Caco-2 (cell line): ENCODE results near the gene DNAH1. TPM values are rescaled to one million over a fixed set of nuclear protein-coding genes. Genes with fewer than 3 reads are reported as not detected.

Experiments
- BruUV-seq: library from RNA; stranded (reverse); fragments of 400-500 nt; replicated peaks from 2 replicates; lab custom pipeline; 2021; lab: Mats Ljungman, UMichigan
- CTCF ChIA-PET: fragments of 300-600 bp; sonication (Branson Sonifier 250); formaldehyde crosslinking; loops from one replicate; lab custom pipeline; 2022; ENCODE audit warnings: antibody characterized with exemption; lab: Charles Lee
- POLR2A ChIA-PET: fragments of 300-600 bp; sonication (Branson Sonifier 250); formaldehyde crosslinking; loops from one replicate; lab custom pipeline; 2022; ENCODE audit warnings: antibody characterized with exemption; lab: Charles Lee
- DNase-seq, 2 experiments: peaks; one replicate each; pipeline versions ENCODE4 v3.0.0 to v3.0.0-alpha.2; 2020 to 2022
- H3K27me3 ChIP-seq: replicated peaks from 2 replicates; pipeline ENCODE4 v1.6.0; 2011; ENCODE audit warnings: low read length; ENCODE audit not compliant: control insufficient read depth, insufficient read depth
- H3K36me3 ChIP-seq: 2 replicates; pipeline ENCODE4 v1.5.1; 2011; ENCODE audit warnings: low read length; ENCODE audit not compliant: control insufficient read depth, insufficient read depth
- H3K4me1 ChIP-seq: fragments of 250-450 bp; sonication (Bioruptor Pico); 2 replicates; pipeline ENCODE4 v1.5.1; 2020; ENCODE audit warnings: mild to moderate bottlenecking
- H3K4me3 ChIP-seq: 2 replicates; pipeline ENCODE4 v1.5.1; 2011; ENCODE audit warnings: low read depth, mild to moderate bottlenecking, control low read depth, low read length
- H3K9me3 ChIP-seq: fragments of 250-450 bp; sonication (Bioruptor Pico); 2 replicates; pipeline ENCODE4 v1.5.1; 2020; ENCODE audit warnings: mild to moderate bottlenecking, moderate library complexity
- H3K27ac Mint-ChIP-seq: one replicate; pipeline ENCODE4 v1.8.0; 2022; ENCODE audit warnings: mixed read lengths; ENCODE audit not compliant: unreplicated experiment
- H3K27me3 Mint-ChIP-seq: one replicate; pipeline ENCODE4 v1.8.0; 2022; ENCODE audit warnings: mixed read lengths; ENCODE audit not compliant: insufficient read depth, unreplicated experiment
- H3K36me3 Mint-ChIP-seq: one replicate; pipeline ENCODE4 v1.8.0; 2022; ENCODE audit warnings: mild to moderate bottlenecking, mixed read lengths; ENCODE audit not compliant: insufficient read depth, unreplicated experiment
- H3K4me1 Mint-ChIP-seq: one replicate; pipeline ENCODE4 v1.8.0; 2022; ENCODE audit warnings: low read depth, mixed read lengths; ENCODE audit not compliant: unreplicated experiment
- H3K4me3 Mint-ChIP-seq: one replicate; pipeline ENCODE4 v1.8.0; 2022; ENCODE audit warnings: mild to moderate bottlenecking, moderate library complexity, mixed read lengths; ENCODE audit not compliant: unreplicated experiment
- H3K9me3 Mint-ChIP-seq: one replicate; pipeline ENCODE4 v1.8.0; 2022; ENCODE audit warnings: mixed read lengths; ENCODE audit not compliant: unreplicated experiment
- intact Hi-C: fragments of 100-400 bp; cut with micrococcal nuclease; formaldehyde crosslinking; loops from one replicate; pipeline ENCODE4 v1.10.0; 2022; ENCODE audit not compliant: unreplicated experiment
- total RNA-seq: library from RNA; stranded (reverse); gene quantifications from 2 replicates; pipeline ENCODE4 v1.2.3, GENCODE V29; 2022
- TF ChIP-seq, protein P1 (sequence below), 2 experiments: fragments of 200-600 bp in 1 of 2; IDR thresholded peaks; 1 replicate in 1 of 2; 2 replicates in 1 of 2; pipeline versions ENCODE4 v1.5.1 to v1.8.0; 2011 to 2022; ENCODE audit warnings: antibody characterized with exemption in 1 of 2, control low read depth in 1 of 2, inconsistent platforms in 1 of 2, low read depth in 1 of 2, low read length in 1 of 2, mild to moderate bottlenecking in 1 of 2, moderate library complexity in 1 of 2; ENCODE audit not compliant: insufficient read depth in 1 of 2, severe bottlenecking in 1 of 2, unreplicated experiment in 1 of 2

DNAH1 gene
- total RNA-seq, 1 experiment from 2014 or later = 4.1 TPM

DNA sequence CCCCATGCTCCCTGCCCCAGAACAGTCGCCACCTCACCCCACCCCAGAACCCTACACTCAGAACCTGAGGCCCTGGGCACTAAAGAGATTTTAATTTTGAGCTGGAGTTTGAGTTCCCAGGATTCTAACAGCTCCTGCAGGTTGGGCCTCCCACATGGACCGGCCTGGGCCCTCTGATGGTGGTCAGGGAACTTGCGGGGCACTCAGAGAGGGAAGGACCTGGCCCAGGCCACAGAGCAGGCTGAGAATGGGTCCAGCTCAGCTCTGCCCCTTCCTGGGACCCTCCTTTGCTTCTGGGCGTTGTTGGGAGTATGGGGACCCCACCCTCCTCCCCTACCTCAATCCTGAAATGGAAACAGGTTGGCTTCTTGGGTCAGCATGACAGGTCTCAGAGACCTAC, 129.9 kb downstream of the DNAH1 start:
- ChIA-PET CTCF (interaction anchor here (0.8 to 3.5 kb wide), 6 partner anchors 21 to 463 kb away, joined by 3 to 29 read pairs (median 4); no protein-coding TSS in a partner anchor), POLR2A (no interaction called here)
- Mint-ChIP-seq H3K9me3 (no peaks in the 10 kb centered on the region), H3K4me3 (no peak overlapping the region), H3K36me3 (peaks cover 6% of the 10 kb centered on the region), H3K27me3 (no peaks in the 10 kb centered on the region), H3K27ac (no peak overlapping the region), H3K4me1 (peaks cover 12% of the 10 kb centered on the region)
- H3K36me3 ChIP-seq = no peaks in the 10 kb centered on the region
- H3K4me1 ChIP-seq = peaks cover 20% of the 10 kb centered on the region
- no peaks in the 10 kb centered on the region for H3K27me3 ChIP-seq
- no peak overlapping the region for H3K4me3 ChIP-seq
- BruUV-seq = no TSS peak
- no peak for DNase-seq
- intact Hi-C loops = no loop called here
- H3K9me3 ChIP-seq = no peaks in the 10 kb centered on the region
- TF ChIP-seq, protein P1, sequence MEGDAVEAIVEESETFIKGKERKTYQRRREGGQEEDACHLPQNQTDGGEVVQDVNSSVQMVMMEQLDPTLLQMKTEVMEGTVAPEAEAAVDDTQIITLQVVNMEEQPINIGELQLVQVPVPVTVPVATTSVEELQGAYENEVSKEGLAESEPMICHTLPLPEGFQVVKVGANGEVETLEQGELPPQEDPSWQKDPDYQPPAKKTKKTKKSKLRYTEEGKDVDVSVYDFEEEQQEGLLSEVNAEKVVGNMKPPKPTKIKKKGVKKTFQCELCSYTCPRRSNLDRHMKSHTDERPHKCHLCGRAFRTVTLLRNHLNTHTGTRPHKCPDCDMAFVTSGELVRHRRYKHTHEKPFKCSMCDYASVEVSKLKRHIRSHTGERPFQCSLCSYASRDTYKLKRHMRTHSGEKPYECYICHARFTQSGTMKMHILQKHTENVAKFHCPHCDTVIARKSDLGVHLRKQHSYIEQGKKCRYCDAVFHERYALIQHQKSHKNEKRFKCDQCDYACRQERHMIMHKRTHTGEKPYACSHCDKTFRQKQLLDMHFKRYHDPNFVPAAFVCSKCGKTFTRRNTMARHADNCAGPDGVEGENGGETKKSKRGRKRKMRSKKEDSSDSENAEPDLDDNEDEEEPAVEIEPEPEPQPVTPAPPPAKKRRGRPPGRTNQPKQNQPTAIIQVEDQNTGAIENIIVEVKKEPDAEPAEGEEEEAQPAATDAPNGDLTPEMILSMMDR (IDR thresholded peaks at IDR 0.05; ENCODE audit: insufficient read depth in 1 of 2, low read depth in 1 of 2, low read length in 1 of 2, severe bottlenecking in 1 of 2, unreplicated experiment in 1 of 2) = no peak

DNA sequence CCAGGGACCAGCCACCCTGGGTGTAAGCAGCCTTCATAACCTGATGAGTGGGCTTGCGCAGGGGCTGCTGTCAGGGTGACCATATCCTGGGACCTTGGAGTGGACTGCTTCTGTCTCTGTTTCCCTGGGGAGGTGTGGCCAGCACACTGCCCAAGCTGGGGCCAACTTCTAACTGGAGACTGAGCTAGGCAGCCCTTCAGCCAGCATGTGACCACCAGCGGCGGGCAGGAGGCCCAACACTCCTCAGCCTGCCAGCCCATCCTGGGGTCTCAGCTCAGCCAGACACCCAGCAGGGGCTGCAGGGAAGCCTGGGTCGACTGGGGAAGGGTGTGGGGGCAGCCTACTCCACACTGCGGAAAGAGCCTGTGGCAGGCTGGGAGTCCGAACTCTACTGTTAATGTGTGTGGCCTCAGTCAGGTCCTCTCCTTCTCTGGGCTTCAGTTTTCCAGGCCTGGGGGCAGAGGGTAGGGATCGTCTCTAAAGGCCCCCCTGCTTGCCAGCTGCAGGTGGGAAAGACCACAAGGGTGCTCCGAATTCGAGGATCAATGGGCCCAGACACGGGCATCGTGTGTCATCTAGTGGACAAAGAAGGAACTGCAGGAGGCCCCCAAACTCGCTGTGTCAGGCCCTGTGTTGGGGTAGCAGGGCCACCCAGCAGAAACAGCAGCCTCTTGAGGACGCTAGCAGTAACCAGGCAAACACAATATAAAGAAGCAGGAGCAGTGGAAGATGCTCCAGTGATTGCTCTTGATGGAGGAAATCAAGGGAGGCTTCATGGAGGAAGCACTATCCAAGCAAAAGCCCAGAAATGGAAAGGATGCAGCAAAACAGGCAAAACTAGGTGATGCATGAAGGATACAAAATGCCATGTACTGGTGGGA, 130.8 kb downstream of the DNAH1 start:
- Mint-ChIP-seq H3K27ac (peak overlapping the region; percentile 47), H3K36me3 (peaks cover 6% of the 10 kb centered on the region), H3K4me3 (no peak overlapping the region), H3K27me3 (no peaks in the 10 kb centered on the region), H3K9me3 (no peaks in the 10 kb centered on the region), H3K4me1 (peaks cover 21% of the 10 kb centered on the region)
- Histone ChIP-seq H3K36me3 (no peaks in the 10 kb centered on the region), H3K9me3 (no peaks in the 10 kb centered on the region), H3K27me3 (no peaks in the 10 kb centered on the region), H3K4me3 (no peak overlapping the region), H3K4me1 (peaks cover 28% of the 10 kb centered on the region)
- POLR2A ChIA-PET = no interaction called here
- TF ChIP-seq, protein P1 (IDR thresholded peaks at IDR 0.05; ENCODE audit: insufficient read depth in 1 of 2, low read depth in 1 of 2, low read length in 1 of 2, severe bottlenecking in 1 of 2, unreplicated experiment in 1 of 2) = peak; percentile 97 to 98
- intact Hi-C loops = loop anchor here (1.0 kb wide), 2 partner anchors 19 to 35 kb away; no protein-coding TSS in a partner anchor
- peak; percentile 66 to 81 for DNase-seq
- CTCF ChIA-PET = interaction anchor here (0.8 to 3.5 kb wide), 7 partner anchors 22 to 464 kb away, joined by 3 to 29 read pairs (median 4); no protein-coding TSS in a partner anchor
- BruUV-seq = no TSS peak

DNA sequence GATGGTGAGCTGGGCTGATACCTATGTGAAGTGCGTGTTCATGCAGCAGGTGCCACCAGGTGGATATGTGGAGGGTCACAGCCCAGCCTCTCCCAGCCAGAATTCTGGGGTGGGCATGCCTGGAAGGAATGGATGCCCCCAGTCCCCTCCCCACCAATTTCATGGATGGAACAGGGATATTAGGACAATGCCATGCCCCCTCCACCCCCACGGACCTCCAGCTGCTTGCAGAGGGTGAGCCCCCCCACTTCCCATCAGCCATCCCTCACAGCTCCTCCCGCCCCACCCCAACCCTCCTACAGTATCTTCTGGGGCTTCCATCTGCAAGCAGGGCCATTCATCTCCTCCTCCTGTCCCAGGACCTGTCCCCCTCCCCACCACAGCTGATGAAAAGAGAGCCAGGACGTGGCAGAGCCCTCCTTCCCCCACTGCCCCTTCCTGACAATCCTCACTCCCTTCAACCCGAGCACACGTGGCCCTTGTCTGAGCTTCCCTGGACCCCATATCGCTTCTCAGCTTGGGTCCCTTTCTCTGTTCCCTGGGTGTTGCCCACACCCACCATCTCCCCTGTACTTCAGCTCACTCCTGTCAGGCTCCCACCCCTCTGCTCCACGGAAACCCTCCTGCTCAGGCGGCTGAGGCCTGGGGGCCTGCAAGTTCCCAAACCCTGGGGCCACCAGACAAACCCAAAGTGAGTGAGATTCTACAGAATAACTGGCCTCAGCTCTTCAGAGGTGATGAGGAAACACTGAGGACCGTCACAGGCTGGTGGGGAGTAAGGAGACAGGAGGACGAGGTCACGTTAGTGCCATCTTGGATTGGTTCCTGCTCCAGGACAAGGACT, 131.6 kb downstream of the DNAH1 start:
- peaks cover 23% of the 10 kb centered on the region for H3K4me1 Mint-ChIP-seq
- POLR2A ChIA-PET = no interaction called here
- H3K4me3 Mint-ChIP-seq = no peak overlapping the region
- BruUV-seq = no TSS peak
- Histone ChIP-seq H3K27me3 (no peaks in the 10 kb centered on the region), H3K9me3 (no peaks in the 10 kb centered on the region), H3K36me3 (no peaks in the 10 kb centered on the region), H3K4me3 (no peak overlapping the region), H3K4me1 (peaks cover 37% of the 10 kb centered on the region)
- intact Hi-C loops = loop anchor here (1.0 kb wide), 2 partner anchors 19 to 35 kb away; no protein-coding TSS in a partner anchor
- TF ChIP-seq, protein P1 (IDR thresholded peaks at IDR 0.05; ENCODE audit: insufficient read depth in 1 of 2, low read depth in 1 of 2, low read length in 1 of 2, severe bottlenecking in 1 of 2, unreplicated experiment in 1 of 2) = no peak
- peaks cover 6% of the 10 kb centered on the region for H3K36me3 Mint-ChIP-seq
- no peaks in the 10 kb centered on the region for H3K27me3 Mint-ChIP-seq
- CTCF ChIA-PET = interaction anchor here (0.6 to 3.5 kb wide), 4 partner anchors 36 to 215 kb away, joined by 3 to 29 read pairs (median 3); no protein-coding TSS in a partner anchor
- peak overlapping the region; percentile 75 for H3K27ac Mint-ChIP-seq
- no peak for DNase-seq
- no peaks in the 10 kb centered on the region for H3K9me3 Mint-ChIP-seq
